ENCODE data around the gene SLC39A10.
"Not testable (repeated sequence)": the region's sequence is repeated elsewhere in the genome, so short reads cannot be mapped to it uniquely, and the experiment has no call there.

The SLC39A10 gene

GRCh38 chr2:195633573-195633870, 23.5 kb upstream of the SLC39A10 start:
- no peak for DNase-seq (ENCODE audit: low read depth in 1 of 2, low spot score in 1 of 2)
- in situ Hi-C loops (cut with HindIII; ENCODE audit: low pct_unique_long_range_greater_than_20kb, low sequenced_read_pairs) = no loop called here
- no peak for TF ChIP-seq JUND (IDR thresholded peaks at IDR 0.05; ENCODE audit: low read depth)

DNA sequence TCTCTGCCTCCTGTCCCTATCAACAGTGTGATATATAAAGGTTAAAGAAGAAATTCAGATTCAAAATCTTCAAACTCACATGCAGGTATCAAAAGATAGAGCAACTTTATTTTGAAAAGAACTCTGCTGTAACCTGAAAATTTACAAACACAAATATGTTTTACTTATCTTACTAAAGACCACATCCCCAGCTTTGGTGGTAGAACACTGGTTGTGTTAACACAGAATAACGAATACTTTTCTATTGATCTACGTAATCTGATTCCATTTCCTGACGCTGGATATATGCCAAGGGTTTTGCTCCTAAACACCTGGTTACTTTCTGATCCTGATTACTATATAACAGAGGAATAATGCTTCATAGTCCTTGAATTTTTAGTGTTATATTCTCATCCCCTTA, 23.1 kb upstream of the SLC39A10 start:
- DNase-seq (ENCODE audit: low read depth in 1 of 2, low spot score in 1 of 2) = no peak
- TF ChIP-seq JUND (IDR thresholded peaks at IDR 0.05; ENCODE audit: low read depth) = no peak
- in situ Hi-C loops (cut with HindIII; ENCODE audit: low pct_unique_long_range_greater_than_20kb, low sequenced_read_pairs) = no loop called here

DNA sequence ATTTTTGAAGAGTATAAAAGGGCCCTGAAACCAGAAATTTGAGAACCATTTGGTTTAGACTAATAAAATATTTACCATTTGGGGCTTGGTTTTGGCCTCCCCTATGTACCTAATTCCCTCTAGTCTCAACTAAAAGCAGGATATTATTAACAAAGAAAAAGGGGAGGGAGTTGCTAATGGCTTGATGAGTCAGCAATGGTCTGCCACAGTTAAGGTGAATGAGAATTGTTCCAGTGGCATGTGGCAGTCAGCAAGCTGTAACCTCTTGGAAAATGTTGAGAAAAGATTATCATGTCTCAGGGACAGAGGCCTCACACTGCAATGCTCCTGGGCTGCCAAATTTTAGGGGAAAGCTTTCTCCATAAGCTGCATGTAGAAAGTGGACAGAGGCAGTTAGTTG, 20.1 kb upstream of the SLC39A10 start:
- no peak for TF ChIP-seq JUND (IDR thresholded peaks at IDR 0.05; ENCODE audit: low read depth)
- no peak for DNase-seq (ENCODE audit: low read depth in 1 of 2, low spot score in 1 of 2)
- in situ Hi-C loops (cut with HindIII; ENCODE audit: low pct_unique_long_range_greater_than_20kb, low sequenced_read_pairs) = no loop called here

DNA sequence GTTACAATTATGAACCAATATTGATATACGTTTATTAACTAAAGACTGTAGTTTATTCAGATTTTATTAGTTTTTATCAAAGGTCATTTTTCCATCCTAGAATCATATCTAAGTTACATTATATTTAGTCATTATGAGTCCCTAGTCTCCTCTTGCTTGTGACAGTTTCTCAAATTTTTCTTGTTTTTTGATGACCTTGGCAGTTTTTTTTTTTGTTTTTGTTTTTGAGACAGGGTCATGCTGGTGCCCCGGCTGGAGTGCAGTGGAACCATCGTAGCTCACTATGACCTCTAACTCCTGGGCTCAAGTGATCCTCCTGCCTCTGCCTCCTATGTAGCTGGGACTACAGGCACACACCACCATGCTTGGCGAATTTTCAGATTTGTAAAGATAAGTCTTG, 18.3 kb upstream of the SLC39A10 start:
- in situ Hi-C loops (cut with HindIII; ENCODE audit: low pct_unique_long_range_greater_than_20kb, low sequenced_read_pairs) = no loop called here
- DNase-seq (ENCODE audit: low read depth in 1 of 2, low spot score in 1 of 2) = no peak
- no peak for TF ChIP-seq JUND (IDR thresholded peaks at IDR 0.05; ENCODE audit: low read depth)

GRCh38 chr2:195639238-195639858, 17.7 kb upstream of the SLC39A10 start:
- in situ Hi-C loops (cut with HindIII; ENCODE audit: low pct_unique_long_range_greater_than_20kb, low sequenced_read_pairs) = no loop called here
- TF ChIP-seq JUND (IDR thresholded peaks at IDR 0.05; ENCODE audit: low read depth) = no peak
- DNase-seq (ENCODE audit: low read depth in 1 of 2, low spot score in 1 of 2) = no peak

- DNase-seq (ENCODE audit: low read depth in 1 of 2, low spot score in 1 of 2) = no peak
- in situ Hi-C loops (cut with HindIII; ENCODE audit: low pct_unique_long_range_greater_than_20kb, low sequenced_read_pairs) = no loop called here
- TF ChIP-seq JUND (IDR thresholded peaks at IDR 0.05; ENCODE audit: low read depth) = no peak
Measured at GRCh38 chr2:195639959-195640358, 17.1 kb upstream of the SLC39A10 start.

DNA sequence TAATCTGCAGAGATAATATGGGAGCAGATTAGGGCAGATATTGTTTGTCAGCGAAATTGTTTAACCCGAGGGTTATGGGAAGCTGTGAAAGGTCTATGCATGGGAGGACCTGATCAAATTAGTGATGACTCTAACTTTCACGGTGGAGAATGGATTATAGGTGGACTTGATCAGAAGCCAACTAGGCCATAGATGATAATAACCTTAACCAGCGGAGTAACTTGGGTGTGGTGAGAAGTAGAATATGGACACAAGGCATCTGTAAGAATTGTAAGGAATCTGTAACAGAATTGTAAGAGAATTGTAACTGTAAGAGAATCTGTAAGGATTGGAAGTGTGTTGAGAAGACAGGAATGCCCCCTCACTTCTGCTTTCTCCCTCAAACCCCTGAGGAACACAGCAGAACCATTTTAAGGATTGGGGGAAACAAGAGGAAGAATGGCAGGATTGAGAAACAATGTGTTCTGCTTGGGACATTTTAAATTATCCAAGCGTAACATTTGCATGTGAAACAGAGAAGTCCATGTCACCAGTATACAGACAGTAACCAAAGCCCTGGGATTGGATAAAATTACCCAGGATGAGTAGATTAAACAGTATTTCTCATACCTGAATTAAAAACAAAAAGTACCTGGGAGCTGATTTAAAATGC, 14.9 kb upstream of the SLC39A10 start:
- in situ Hi-C loops (cut with HindIII; ENCODE audit: low pct_unique_long_range_greater_than_20kb, low sequenced_read_pairs) = no loop called here
- DNase-seq (ENCODE audit: low read depth in 1 of 2, low spot score in 1 of 2) = no peak
- TF ChIP-seq JUND (IDR thresholded peaks at IDR 0.05; ENCODE audit: low read depth) = no peak

DNA sequence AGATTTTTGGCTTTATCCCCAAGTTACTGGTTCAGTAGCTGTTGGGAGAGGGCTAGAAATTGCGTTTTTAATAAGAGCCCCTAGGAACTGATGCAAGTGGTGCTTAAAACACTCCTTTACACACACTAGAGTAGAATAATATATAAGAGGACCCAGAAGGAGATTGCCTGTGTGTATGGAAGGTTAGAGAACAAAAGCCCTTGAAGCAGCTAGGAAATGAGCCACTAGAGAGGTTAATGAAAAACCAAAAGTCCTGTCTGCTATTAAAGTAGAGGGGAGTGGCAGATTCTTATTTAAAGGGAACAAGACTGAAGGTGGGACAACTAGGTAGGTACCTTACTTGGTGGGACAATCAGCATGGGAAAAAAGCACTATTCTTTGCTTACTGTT, 14.4 kb upstream of the SLC39A10 start:
- no peak for DNase-seq (ENCODE audit: low read depth in 1 of 2, low spot score in 1 of 2)
- TF ChIP-seq JUND (IDR thresholded peaks at IDR 0.05; ENCODE audit: low read depth) = no peak
- in situ Hi-C loops (cut with HindIII; ENCODE audit: low pct_unique_long_range_greater_than_20kb, low sequenced_read_pairs) = no loop called here

DNA sequence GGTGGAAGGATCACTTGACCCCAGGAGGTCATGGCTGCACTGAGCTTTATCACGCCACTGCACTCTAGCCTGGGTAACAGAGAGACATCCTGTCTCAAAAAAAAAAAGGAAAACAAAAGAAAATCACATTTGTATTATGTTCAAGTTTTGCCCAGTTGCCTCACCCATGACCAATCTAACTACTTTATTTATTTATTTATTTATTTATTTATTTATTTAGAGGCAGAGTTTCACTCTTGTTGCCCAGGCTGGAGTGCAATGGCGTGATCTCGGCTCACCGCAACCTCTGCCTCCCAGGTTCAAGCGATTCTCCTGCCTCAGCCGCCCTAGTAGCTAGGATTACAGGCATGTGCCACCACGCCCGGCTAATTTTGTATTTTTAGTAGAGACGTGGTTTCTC, 12.3 kb upstream of the SLC39A10 start:
- DNase-seq (ENCODE audit: low read depth in 1 of 2, low spot score in 1 of 2); in situ Hi-C loops (cut with HindIII; ENCODE audit: low pct_unique_long_range_greater_than_20kb, low sequenced_read_pairs): not testable (repeated sequence)

- in situ Hi-C loops (cut with HindIII; ENCODE audit: low pct_unique_long_range_greater_than_20kb, low sequenced_read_pairs) = no loop called here
- no peak for TF ChIP-seq JUND (IDR thresholded peaks at IDR 0.05; ENCODE audit: low read depth)
Measured at GRCh38 chr2:195645413-195645812, 11.6 kb upstream of the SLC39A10 start.

GRCh38 chr2:195646424-195646823, 10.6 kb upstream of the SLC39A10 start:
- TF ChIP-seq JUND (IDR thresholded peaks at IDR 0.05; ENCODE audit: low read depth) = no peak
- in situ Hi-C loops (cut with HindIII; ENCODE audit: low pct_unique_long_range_greater_than_20kb, low sequenced_read_pairs) = no loop called here
- DNase-seq (ENCODE audit: low read depth in 1 of 2, low spot score in 1 of 2) = no peak

More at GRCh38 chr2:195645413-195645812, 11.6 kb upstream of the SLC39A10 start:
- DNase-seq (ENCODE audit: low read depth in 1 of 2, low spot score in 1 of 2) = no peak

DNA sequence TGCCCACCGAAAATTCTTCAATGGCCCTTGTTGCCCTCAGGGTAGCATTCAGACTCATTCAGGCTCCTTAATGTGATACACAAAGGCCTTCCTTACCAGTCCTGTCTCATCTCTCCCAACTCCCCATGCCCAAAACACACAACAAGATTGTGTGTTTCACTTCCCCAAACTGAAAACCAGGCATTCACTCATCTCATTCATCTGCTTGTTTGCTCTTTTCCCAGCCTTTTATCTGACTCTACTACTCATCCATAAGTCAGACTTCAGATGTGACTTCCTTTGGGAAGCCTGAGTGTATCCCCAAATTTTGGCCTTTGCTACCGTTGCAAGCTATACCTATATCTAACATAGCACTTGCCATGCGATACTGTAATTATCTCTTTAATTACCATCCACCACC, 9.7 kb upstream of the SLC39A10 start:
- TF ChIP-seq JUND (IDR thresholded peaks at IDR 0.05; ENCODE audit: low read depth) = no peak
- no peak for DNase-seq (ENCODE audit: low read depth in 1 of 2, low spot score in 1 of 2)
- in situ Hi-C loops (cut with HindIII; ENCODE audit: low pct_unique_long_range_greater_than_20kb, low sequenced_read_pairs) = no loop called here

- DNase-seq (ENCODE audit: low read depth in 1 of 2, low spot score in 1 of 2); in situ Hi-C loops (cut with HindIII; ENCODE audit: low pct_unique_long_range_greater_than_20kb, low sequenced_read_pairs): not testable (repeated sequence)
Measured at GRCh38 chr2:195648370-195648769, 8.7 kb upstream of the SLC39A10 start.

GRCh38 chr2:195648787-195649186, 8.2 kb upstream of the SLC39A10 start:
- DNase-seq (ENCODE audit: low read depth in 1 of 2, low spot score in 1 of 2) = no peak
- TF ChIP-seq JUND (IDR thresholded peaks at IDR 0.05; ENCODE audit: low read depth) = no peak
- in situ Hi-C loops (cut with HindIII; ENCODE audit: low pct_unique_long_range_greater_than_20kb, low sequenced_read_pairs) = no loop called here
